Upper lobe of left lung (tissue), 4 donors: ENCODE measurements around the gene HUNK.

Experiments
- CTCF ChIP-seq, 6 experiments: fragments of 450-650 bp in 4 of 6; fragments of 200-600 bp in 2 of 6; sonication (generic) in 2 of 6; IDR thresholded peaks; one replicate each; pipeline ENCODE4 v1.5.1; 2016 to 2019; ENCODE audit warnings: antibody characterized with exemption in 6 of 6
- POLR2A ChIP-seq, 4 donors: fragments of 450-650 bp; IDR thresholded peaks; one replicate each; pipeline ENCODE4 v1.5.1; 2016 to 2017; ENCODE audit warnings: antibody characterized with exemption in 4 of 4, mild to moderate bottlenecking in 2 of 4
- POLR2AphosphoS5 ChIP-seq, 2 donors: sonication (generic); formaldehyde crosslinking; IDR thresholded peaks; one replicate each; pipeline ENCODE4 v1.5.1; 2017; ENCODE audit warnings: antibody characterized with exemption in 2 of 2

GRCh38 chr21:31943561-31943960 is 70.7 kb downstream of the HUNK start:
- TF ChIP-seq CTCF (IDR thresholded peaks at IDR 0.05) = no peak
- TF ChIP-seq POLR2A (IDR thresholded peaks at IDR 0.05) = no peak
- TF ChIP-seq POLR2AphosphoS5 (IDR thresholded peaks at IDR 0.05) = no peak
